Ectodermal cell (in vitro differentiated cells): ENCODE measurements around the gene STK32C.
"Not testable (repeated sequence)": the region's sequence is repeated elsewhere in the genome, so short reads cannot be mapped to it uniquely, and the experiment has no call there.

Experiments used
- H3K27ac ChIP-seq: 2 replicates; pipeline ENCODE4 v1.7.0; 2013; ENCODE audit warnings: mild to moderate bottlenecking, low read depth, low read length; ENCODE audit not compliant: insufficient read depth, poor library complexity, severe bottlenecking
- H3K27me3 ChIP-seq: 2 replicates; pipeline ENCODE4 v1.7.0; 2013; ENCODE audit warnings: mild to moderate bottlenecking, low read length; ENCODE audit not compliant: insufficient read depth, control insufficient read depth, poor library complexity, severe bottlenecking
- H3K36me3 ChIP-seq: one replicate; pipeline ENCODE4 v1.7.0; 2013; ENCODE audit warnings: low read length; ENCODE audit not compliant: control insufficient read depth, insufficient read depth
- H3K4me1 ChIP-seq: one replicate; pipeline ENCODE4 v1.7.0; 2013; ENCODE audit warnings: low read length; ENCODE audit not compliant: control insufficient read depth, insufficient read depth
- H3K4me3 ChIP-seq: 2 replicates; pipeline ENCODE4 v1.7.0; 2013; ENCODE audit warnings: low read depth, low read length, control low read depth; ENCODE audit not compliant: insufficient read depth
- H3K9me3 ChIP-seq: 2 replicates; pipeline ENCODE4 v1.7.0; 2013; ENCODE audit warnings: mild to moderate bottlenecking, low read length, moderate library complexity; ENCODE audit not compliant: control insufficient read depth
- WGBS, 2 experiments: methylation state at CpG; one replicate each; pipeline ENCODE4 v1.1.7; 2013; ENCODE audit warnings: missing lambda C conversion rate in 2 of 2; 5-methylcytosine and 5-hydroxymethylcytosine counted together

STK32C gene

GRCh38 chr10:132301371-132302330, 6.1 kb downstream of the STK32C start:
- Histone ChIP-seq H3K36me3 (no peaks in the 10 kb centered on the region), H3K27ac (no peak overlapping the region), H3K9me3 (no peaks in the 10 kb centered on the region), H3K4me3 (no peak overlapping the region), H3K27me3 (peaks cover 26% of the 10 kb centered on the region), H3K4me1 (peaks cover 12% of the 10 kb centered on the region)
- 92 to 93% methylated on average over 38 of the region's 38 CpGs for WGBS, 2 experiments

DNA sequence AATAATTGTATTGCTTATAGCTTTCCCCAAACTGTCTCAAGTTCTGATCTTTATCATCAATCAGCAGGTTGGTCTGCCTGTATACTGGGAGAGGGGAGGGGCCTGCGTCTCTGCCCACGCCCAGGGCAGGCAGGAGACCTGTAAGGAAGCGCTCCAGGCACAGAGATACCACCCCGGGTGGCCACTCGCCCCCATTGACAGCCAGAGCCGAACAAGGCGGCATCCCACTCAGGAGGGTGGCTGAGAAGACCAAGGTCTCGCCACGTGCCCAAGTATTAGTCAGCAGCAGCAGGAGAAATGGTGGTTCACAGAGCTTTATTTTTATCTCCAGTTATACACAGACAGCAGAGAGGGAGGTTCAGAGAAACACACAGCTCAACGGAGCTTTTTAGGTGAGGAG, 7.2 kb downstream of the STK32C start:
- Histone ChIP-seq H3K27me3 (peaks cover 15% of the 10 kb centered on the region), H3K9me3 (no peaks in the 10 kb centered on the region), H3K36me3 (no peaks in the 10 kb centered on the region), H3K27ac (no peak overlapping the region), H3K4me1 (peaks cover 12% of the 10 kb centered on the region), H3K4me3 (no peak overlapping the region)
- WGBS, 2 experiments, result 77 to 78% methylated on average over 10 of the region's 10 CpGs

GRCh38 chr10:132299371-132300336, 8.1 kb downstream of the STK32C start:
- Histone ChIP-seq H3K4me3 (no peak overlapping the region), H3K9me3 (no peaks in the 10 kb centered on the region), H3K27me3 (peaks cover 6% of the 10 kb centered on the region), H3K27ac (no peak overlapping the region), H3K4me1 (peaks cover 12% of the 10 kb centered on the region), H3K36me3 (no peaks in the 10 kb centered on the region)
- 93 to 94% methylated on average over 34 of the region's 34 CpGs for WGBS, 2 experiments

- Histone ChIP-seq H3K4me1 (peaks cover 20% of the 10 kb centered on the region), H3K27ac (no peak overlapping the region), H3K27me3 (no peaks in the 10 kb centered on the region), H3K4me3 (no peak overlapping the region), H3K36me3 (no peaks in the 10 kb centered on the region), H3K9me3 (no peaks in the 10 kb centered on the region)
- WGBS, 2 experiments, result 72 to 75% methylated on average over 28 of the region's 28 CpGs
These were observed 9.5 kb downstream of the STK32C start for GRCh38 chr10:132298038-132298881.

GRCh38 chr10:132297526-132297925, 10.2 kb downstream of the STK32C start:
- peaks cover 24% of the 10 kb centered on the region for H3K4me1 ChIP-seq
- no peaks in the 10 kb centered on the region for H3K27me3 ChIP-seq
- no peaks in the 10 kb centered on the region for H3K9me3 ChIP-seq
- 64 to 68% methylated on average over 9 of the region's 9 CpGs for WGBS, 2 experiments
- no peak overlapping the region for H3K4me3 ChIP-seq
- H3K27ac ChIP-seq, result no peak overlapping the region
- H3K36me3 ChIP-seq, result no peaks in the 10 kb centered on the region

- no peaks in the 10 kb centered on the region for H3K9me3 ChIP-seq
These were observed 10.9 kb downstream of the STK32C start for GRCh38 chr10:132296666-132297443.

DNA sequence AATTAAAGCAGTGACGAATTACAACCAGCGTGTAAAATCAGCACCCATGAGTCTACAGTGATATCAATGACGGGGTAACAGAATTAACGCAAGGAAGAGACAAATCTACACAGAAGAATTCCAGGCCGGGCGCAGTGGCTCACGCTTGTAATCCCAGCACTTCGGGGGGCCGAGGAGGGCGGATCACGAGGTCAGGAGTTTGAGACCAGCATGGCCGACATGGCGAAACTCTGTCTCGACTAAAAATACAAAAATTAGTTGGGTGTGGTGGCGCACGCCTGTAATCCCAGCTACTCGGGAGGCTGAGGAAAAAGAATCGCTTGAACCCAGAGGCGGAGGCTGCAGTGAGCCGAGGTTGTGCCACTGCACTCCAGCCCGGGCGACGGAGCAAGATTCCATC, 12.3 kb downstream of the STK32C start:
- WGBS, 2 experiments, result 90 to 91% methylated on average over 23 of the region's 23 CpGs
- H3K36me3 ChIP-seq, H3K9me3 ChIP-seq, H3K27ac ChIP-seq, H3K4me3 ChIP-seq, H3K27me3 ChIP-seq: not testable (repeated sequence)
- peaks cover 24% of the 10 kb centered on the region for H3K4me1 ChIP-seq

More at GRCh38 chr10:132296666-132297443, 10.9 kb downstream of the STK32C start:
- H3K27ac ChIP-seq, result no peak overlapping the region
- no peak overlapping the region for H3K4me3 ChIP-seq
- no peaks in the 10 kb centered on the region for H3K27me3 ChIP-seq
- H3K36me3 ChIP-seq, result no peaks in the 10 kb centered on the region
- 93% methylated on average over 28 of the region's 28 CpGs for WGBS, 2 experiments
- H3K4me1 ChIP-seq, result peaks cover 24% of the 10 kb centered on the region

DNA sequence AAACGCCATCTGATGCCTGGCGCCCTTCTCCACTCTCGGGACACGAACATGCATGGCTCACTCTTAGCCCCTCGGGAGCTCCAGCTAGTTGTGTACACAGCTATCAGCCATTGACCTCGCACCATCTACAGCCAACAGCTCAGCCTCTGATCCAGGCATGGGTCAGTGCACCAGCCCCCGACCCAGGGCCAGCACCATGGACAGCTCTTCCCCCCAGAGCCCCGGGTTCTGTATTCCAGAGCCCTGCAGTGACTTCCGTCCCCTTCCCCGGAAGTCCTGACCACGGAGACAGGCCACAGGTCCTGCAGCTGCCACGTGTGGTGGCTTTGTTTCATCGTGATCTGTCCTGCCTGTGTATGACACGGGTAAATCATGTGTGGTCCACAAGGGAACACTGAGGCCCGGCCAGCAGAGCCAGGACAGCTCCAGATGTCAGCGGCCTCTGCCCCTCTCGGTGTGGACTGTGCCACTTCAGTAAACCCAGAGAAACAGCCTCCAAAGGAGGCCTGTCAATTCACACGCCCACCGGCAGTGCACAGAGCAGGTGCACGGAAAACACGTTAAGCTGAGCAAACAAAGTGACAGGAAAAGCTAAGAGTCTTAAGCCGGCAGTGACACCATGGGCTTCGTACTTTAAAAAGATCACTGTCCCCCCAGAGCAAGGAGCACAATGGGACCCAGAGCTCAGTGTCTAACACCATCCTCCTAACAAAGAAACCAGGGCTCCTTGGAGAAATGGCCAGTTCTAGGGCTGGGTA, 13.0 kb downstream of the STK32C start:
- Histone ChIP-seq H3K27me3 (no peaks in the 10 kb centered on the region), H3K27ac (no peak overlapping the region), H3K4me1 (peaks cover 24% of the 10 kb centered on the region), H3K4me3 (no peak overlapping the region), H3K36me3 (no peaks in the 10 kb centered on the region), H3K9me3 (no peaks in the 10 kb centered on the region)
- WGBS, 2 experiments, result 74 to 77% methylated on average over 23 of the region's 23 CpGs
